Left lobe of liver (tissue), 2 donors: Measurements from ENCODE around the gene SLCO2A1. TPM values are rescaled to one million over a fixed set of nuclear protein-coding genes. Genes with fewer than 3 reads are reported as not detected.

ENCODE experiments used
- ATAC-seq: fragments of 200-7000 bp; cut with Tn5 transposase; one replicate; pipeline ENCODE4 v1.9.1; 2020; ENCODE audit warnings: mild to moderate bottlenecking, moderate library complexity
- DNase-seq: peaks from one replicate; pipeline ENCODE4 v3.0.0-alpha.2; 2020; ENCODE audit warnings: low spot score
- total RNA-seq: library from RNA; stranded (reverse); gene quantifications from one replicate; pipeline ENCODE4 v1.2.1, GENCODE V29; 2021
- donor health status: DM: no; HTN: no; CAD: no; lungs with moderate emphysema.
- donor health status: DM: no; HTN: yes; CAD: no.

SLCO2A1 gene
- total RNA-seq, 1 donor from 2014 or later, result 7.4 TPM

DNA sequence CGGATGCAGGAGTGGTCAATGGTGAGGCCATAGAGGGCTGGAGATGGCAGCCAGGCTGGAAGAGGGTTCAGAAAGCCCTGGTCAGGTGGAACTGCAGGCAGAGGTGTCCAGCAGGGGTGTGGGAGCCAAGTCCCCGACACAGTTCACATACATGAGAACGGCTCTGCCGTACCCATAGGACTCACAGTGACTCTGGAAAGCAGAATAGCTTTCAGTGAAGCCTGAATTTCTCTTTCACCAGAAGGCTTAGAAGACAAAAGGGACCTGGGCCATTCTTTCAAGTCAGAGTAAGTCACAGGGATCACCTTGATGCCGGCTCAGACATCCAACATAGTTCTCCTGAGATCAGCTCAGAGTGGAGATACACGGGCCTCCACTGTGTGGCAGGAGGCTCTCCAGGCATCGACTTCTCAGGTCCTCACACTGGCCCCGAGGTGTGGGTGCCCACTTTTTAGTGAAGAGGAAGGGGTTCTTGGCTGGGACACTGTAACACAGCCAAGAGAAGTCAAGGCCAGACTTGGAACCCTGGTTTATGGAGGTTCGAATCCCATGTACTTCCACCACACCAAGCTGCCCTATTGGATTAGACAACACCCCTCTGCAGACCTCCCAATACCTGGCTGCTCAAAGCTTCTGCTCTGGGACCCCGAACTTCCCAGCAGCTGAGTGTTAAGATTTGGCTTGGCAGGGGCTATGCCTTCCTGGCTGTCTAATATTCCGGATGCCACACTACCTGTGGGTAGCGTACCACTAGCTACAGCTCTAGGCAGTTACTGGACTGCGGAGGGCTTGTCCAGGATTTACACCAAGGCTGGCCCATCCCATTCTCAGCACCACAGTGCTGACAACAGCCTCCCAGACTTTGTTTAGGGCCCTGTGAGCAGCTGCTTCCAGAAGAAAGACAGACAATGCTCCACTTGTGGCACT lies 93.6 kb downstream of the SLCO2A1 start:
- ATAC-seq (no peak), DNase-seq (peak; percentile 28)

DNA sequence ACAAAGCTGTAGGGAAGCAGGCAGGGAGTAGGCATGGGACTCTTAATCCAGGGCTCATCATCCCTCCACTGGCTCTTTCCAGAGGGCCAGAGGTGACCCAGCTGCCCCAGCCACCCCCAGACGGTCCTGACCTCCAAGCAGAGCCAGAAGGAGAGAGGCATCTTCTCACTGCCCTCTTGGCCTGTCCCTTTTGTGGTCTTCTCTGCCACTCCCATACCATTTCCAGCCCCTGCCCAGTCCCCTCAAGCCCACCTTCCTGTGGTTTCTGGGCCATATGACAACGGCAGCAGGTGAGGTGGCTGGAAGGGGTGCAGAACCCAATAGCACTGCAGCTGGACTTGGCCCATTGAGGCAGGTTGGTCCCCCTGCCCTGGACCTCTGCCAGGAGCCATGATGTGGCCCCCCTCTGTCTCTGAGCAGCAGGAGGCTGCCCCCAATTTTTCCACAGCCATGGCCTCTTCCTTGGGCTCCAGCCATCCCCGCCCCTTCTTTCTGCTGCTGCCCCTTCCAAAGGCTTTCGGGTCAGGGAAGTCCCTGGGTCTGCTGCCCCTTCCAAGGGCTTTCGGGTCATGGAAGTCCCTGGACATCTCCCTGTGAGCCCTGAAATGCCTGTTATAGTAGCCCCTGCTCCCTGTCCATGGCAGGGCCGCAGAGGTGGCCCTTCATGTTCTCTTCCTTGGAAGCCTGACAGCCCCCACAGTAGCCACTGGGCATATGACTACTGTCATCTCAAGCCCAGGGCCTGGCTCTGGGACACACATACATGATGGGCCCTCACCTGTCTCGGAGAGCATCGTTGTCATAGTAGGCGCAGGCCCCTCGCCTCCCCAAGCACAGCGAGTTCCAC lies 94.5 kb downstream of the SLCO2A1 start:
- DNase-seq (peak; percentile 38), ATAC-seq (no peak)

DNA sequence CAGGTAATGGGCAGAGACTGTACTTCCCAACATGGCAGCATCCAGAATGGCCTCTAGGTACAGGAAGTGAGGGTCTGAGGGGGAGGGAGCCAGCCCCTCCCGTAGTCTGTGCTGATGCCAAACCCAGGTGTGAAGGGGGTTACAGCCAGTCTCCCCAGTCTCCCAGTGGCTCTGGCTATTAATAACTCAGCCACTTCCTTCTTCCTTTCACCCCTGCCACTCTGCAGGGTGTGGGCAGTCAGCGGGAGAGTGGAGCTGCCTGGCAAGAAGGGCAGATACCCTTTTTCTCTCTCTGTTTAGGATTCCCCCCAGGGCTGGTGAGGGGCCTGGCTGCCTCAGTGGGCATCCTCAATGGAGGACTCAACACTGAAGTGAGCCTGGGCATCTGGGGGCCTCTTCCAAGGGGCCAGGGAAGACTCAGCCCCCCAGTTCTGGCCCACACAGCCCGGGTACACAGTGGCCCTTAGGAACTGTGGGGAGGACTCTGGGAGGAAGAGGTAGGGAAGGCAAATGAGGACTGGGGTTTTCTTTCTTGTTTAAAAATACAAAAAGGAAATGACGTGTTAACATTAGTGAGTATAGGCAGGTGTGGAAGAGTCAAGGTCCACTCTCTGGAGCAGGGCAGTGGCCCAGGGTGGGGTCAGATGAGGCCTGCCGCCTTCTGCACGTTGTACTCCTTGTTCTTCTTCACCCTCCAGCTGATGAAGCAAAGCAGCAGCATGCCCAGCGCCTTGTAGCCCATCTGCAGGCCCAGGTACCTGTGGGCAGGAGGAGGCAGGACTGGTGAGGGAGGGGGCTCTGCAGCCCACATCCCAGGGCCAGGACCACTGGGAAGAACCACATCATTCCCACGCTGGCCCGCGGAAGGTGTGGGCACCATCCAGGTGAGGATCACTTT lies 95.4 kb downstream of the SLCO2A1 start:
- DNase-seq, result peak; percentile 33
- no peak for ATAC-seq

DNA sequence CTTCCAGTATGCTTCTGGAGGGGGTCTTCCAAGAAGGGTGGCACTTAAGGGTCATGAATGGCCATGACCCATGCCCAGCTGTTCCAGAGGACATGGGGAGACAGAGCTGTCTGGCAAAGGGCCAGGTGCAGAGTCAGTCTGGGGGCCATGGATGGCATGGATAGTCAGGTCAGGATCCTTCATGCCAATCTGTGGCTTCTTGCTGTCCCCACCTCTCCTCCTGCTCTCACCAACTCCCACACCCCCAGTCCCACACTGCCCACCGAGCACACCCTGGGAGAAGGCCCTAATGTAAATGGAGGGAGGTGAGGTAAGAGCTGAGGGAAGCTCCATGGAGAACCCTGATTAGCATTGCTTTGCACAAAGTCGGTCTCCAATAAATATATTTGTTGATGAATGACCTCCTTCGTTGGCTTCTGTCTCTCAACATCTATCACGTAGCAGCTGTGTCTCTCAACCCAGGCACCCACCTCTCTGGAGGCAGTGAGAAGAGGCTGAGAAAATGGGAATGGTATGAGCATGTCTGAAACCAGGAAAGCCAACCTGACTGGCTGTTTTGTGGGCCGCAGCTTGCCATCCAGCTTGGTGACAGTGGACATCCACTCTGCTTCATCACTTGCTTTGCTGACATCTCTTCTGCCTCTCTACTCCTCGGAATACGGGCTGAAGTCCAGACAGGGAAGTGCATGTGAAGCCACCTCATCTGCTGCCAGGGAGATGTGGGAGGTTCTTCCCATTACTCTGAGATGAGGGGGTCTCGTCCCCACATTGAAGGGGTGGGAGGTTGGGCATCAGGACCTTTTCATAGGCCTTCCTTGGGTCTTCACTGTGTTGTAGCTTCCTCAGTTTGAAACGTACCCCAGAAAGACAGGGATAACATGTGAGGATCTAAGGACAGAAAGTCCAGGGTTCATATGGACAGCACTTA lies 96.4 kb downstream of the SLCO2A1 start:
- ATAC-seq, result no peak
- DNase-seq, result peak; percentile 39

DNA sequence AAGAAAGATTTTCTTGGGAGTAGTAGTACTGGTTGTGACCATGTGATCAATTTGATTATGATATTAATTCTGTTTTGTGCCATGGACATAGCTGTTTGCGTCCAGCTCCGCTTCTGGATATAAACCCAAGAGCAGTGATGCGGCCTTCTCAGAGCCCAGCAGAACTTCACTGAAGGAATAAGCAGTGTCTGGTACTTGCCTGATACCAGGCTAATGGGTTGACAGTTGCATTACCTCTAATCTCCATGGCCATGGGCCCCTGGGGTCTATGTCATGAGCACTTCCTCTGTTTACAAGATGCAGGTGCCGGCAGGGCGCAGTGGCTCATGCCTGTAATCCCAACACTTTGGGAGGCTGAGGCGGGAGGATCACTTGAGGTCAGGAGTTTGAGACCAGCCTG lies 97.7 kb downstream of the SLCO2A1 start:
- ATAC-seq, result no peak
- DNase-seq, result peak; percentile 28

DNA sequence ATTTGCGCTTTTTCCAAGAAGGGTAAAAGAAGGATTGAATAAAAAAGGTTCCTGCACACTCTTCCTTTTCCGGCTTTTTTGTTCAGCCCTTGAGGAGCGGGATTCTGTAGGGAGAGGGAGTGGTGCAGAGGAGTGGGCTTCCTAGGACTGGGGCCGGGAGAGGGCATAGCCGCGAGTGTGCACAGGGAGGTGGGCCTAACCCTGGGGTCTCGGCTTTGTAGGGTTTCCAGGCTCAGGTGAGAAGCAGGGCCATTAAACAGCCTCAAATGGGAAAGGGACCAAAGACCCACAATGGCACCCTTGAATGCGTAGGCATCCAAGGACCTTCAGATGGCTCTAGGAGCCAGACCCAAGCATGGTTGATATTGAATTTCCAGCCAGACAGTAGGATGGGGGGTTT lies 98.6 kb downstream of the SLCO2A1 start:
- no peak for ATAC-seq
- DNase-seq, result peak; percentile 12

DNA sequence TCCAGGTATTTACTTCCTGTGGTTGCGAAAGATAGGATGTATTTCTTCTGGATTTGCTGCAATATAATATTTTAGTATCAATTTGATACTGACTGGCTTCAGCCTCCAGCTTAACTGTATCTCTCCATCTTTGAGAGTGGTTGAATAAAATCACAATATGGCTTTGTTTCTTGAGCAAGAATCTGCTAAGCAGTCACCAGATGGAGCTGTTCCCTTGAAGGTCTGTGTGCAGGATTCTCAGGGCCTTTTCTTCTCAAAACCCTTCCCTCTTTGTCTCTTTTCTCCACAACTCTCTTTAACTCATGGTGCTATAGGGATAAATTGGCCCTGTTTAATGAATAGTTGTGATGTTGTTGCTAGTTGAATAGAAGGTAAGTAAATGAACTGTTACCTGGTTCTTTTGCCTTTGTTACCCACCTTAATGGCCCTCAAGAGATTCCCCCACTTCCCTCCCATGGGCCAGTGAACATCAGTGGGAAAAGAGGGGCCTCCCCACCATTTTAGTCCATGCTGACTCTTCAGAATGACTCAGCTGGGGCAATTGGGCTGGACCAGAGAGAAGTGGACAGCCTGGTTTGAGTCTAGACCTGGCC lies 99.3 kb downstream of the SLCO2A1 start:
- DNase-seq (peak; percentile 16), ATAC-seq (peak; percentile 35)

DNA sequence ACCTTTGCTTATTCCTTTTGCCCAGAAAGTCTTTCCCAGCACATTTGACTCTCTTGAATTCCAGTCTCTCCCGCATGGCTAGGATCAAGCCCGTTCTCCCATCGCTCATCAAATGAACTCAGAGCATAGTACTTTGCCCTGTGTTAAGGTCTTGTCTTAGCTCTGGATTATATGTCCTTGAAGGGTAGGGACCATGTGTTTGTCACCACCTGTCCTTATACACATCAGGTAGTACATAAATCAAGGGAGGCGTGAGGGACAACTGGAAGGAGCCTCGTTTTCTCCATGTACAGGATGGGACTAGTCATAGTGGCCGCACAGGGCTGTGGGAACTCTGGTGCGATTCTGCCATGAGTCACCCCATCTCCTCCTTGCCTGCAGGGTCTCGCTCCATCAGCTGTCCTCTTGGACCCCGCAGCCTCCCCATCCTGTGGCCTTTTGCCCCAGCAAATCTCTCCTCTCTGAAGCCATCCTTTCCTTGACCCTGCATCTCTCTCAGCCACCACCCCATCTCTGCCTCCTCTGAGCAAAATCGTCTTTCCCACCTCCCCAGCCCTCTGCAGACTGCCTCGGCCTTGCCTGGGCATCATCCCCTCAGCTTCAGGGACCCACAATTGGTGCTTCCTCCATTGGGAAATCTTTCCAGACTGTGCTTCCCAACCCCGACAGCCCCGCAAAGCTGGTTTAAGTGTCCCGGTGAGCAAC lies 100.7 kb downstream of the SLCO2A1 start:
- ATAC-seq, result no peak
- peak; percentile 32 for DNase-seq

DNA sequence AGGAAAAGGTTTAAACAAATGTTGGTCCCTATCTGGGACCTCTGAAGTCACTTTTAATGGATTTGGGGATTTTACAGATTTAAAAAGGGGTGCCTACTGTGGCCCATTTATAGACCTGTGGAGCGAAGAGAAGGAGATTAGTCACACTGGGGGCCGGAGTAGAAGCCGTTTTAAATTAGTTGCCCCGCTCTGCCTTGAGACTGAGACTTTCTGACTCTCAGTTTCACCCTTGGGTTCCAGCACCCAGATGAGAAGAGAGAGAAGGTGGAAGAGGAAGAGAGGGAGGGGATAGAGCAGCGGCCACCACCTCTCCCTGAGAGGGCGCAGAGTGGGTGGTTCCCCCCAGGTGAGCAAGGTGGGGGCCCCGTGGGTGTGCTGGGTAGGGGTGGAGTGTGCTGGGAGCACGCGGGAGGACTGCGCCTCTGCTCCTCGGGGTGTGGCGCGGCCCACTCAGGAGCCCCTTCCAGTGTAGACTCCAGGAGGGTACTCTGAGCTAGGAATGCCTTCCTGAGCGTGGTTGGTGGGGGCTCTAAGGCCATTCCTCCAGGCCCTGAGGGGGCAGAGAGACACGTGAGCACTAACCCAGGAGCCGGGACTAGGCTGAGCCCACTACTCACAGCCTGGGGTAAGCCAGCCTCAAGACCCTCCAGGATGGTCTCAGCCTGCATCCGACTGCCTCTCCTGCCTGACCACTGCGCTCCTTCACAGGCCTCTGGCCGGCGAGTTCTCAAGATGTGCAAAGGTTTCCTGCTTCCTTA lies 101.4 kb downstream of the SLCO2A1 start:
- DNase-seq (peak; percentile 41), ATAC-seq (no peak)

DNA sequence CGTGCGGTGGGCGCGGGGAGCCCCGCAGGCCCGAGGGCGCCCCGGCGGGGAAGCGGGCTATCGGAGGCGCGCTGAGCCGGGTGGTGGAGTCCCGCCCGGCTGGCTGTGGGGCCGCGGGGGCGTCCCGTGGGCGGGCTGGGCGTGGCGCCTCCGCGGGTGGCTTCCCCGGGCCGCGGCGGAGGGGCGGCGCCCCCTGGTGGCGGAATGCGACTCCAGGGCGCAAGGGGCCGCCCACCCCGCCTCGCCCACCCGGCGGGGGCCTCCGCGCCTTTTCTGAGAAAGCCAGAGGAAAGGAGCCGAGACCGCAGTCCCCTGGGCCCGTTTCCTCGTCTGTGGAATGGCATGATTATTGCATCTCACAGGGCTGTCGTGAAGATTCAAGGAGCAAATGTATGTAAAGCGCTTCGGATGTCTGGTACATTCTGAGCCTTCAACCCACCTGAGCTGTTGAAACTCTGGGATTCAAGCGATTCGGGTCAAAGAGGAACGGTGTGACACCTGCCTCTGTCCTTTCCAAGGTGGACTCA lies 102.1 kb downstream of the SLCO2A1 start:
- peak; percentile 91 for ATAC-seq
- DNase-seq, result peak; percentile 58

DNA sequence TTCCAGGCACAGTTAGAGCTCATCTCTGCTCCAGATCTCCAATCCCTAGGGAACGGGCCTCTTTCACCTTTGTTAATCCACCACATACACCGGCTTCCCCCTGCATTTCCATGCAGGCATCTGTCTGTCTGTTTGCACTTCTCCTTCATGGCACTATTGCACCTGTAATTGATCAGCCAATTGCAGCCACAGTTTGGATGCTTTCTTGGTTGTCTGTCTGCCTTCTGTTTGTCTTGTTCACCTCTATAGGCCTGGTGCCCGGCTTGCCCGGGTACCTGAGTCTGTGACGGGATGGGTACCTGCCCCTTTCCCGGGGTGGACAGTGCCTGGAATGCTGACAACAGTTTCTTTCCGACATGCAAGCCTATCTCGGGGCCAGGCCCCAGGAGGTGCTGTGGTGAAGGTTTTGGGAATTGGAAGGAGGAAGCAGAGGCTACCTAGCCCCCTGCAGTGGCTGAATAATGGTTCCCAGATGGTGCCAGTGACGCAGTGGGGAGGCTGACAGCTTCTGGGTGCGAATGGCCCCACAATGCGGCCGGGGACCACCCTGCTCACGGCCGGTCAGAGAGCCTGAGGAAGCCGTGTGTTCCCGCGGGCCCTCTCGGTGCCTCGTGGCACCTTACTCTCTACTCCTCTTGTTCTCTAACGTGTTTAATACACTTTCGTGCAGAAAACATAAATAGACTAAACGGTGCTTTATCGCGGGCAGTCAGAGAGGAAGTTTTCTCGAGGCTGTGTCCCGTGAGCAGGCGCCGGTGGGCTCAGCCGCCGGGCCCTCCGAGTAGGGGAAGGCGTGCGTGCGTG lies 102.8 kb downstream of the SLCO2A1 start:
- DNase-seq (peak; percentile 43), ATAC-seq (peak; percentile 56)

DNA sequence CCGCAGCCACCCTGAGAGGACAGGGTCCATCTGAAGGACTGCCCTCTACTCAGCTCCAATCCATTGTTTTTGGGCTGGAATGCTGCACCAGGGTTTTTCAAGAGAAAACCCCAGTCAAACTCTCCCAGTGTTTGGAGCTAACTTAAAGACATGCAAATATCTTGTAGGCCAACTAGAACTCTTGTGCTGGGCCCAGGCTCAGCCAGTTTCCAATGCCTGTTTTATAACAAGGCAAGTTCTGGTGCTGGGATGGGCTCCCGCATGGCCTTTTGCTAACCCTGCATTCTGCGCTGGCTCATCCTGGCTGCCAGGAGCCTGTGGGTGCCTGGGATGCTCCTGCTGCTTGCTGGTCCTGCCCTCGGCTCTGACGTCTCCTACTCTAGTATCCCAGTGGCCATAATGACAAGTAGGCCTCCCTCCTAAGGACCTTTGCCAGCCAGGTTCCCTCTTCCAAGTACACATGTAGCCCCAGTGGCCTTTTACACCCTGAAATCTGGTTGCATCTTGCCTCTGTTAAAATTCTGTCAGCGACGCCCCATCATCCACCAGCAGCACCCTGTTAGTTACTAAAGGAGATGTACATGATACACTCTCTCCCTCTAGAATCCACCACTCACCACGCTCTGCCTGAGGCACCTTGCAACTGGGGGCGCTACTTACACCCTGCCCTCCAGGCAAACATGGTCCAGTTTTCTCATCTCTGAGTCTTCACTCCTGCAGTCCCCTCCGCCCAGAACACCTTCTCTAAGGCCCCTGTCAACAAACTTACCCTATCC lies 103.6 kb downstream of the SLCO2A1 start:
- no peak for ATAC-seq

DNA sequence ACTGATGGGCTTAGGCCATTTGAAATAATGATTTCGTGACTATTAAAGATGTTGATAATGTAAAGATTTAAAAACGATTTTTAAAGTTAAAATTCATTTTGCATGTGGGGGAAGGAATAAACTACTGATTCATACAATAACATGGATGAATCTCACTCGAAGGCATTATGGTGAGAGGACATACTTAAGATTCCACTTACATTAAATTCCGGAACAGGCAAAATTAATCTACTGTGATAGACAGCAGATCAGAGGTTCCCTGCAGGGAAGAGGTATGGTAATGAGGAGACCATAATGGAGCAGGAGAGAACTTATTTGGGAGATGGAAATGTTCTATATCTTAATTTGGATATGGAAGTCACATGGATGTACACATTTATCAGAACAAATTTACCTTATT lies 105.7 kb downstream of the SLCO2A1 start:
- ATAC-seq, result no peak

More for the DNA sequence above, 103.6 kb downstream of the SLCO2A1 start:
- DNase-seq, result peak; percentile 31

DNA sequence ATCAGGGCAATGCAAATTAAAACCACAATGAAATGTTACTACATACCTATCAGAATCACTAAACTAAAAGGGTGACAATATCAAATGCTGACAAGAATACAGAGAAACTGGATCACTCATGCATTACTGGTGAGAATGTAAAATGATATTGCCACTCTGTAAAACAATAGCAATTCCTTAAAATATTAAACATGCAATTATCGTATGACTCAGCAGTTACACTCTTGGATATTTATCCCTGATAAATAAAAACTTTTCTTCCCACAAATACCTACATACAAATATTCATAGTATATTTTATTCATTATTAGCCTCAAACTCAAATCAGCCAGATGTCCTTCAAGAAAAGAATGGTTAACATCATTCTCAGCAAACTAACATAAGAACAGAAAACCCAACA lies 108.1 kb downstream of the SLCO2A1 start:
- ATAC-seq (no peak), DNase-seq (no peak)

More for the DNA sequence above, 105.7 kb downstream of the SLCO2A1 start:
- no peak for DNase-seq

DNA sequence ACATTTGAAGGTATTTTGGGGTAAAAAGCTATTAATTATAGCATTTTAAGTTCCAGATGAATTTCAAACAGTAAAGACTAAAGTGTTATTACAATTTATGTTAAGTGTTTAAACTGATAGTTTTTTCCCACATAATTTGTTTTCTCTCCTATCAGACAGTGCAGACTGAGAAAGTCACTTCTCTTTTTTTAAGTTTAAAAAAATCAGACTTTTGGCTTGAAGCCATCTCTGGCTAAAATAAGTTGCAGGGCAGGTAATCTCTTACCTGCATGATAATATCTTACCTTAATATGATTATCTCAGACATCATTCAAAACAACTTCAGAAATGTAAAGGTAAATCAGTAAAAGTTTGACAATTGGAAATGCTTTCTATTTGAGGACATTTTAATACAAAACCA lies 112.6 kb downstream of the SLCO2A1 start:
- ATAC-seq (no peak), DNase-seq (no peak)
